PC-3 (cell line): Measurements from ENCODE around the gene APBB2. TPM values are rescaled to one million over a fixed set of nuclear protein-coding genes. Genes with fewer than 3 reads are reported as not detected.

Source experiments
- ATAC-seq: fragments of 200-7000 bp; cut with Tn5 transposase; 2 replicates; pipeline ENCODE4 v1.9.1; 2020; ENCODE audit warnings: mild to moderate bottlenecking, moderate library complexity
- BruUV-seq: library from RNA; stranded (reverse); fragments of 400-500 nt; replicated peaks from 2 replicates; lab custom pipeline; 2021; lab: Mats Ljungman, UMichigan
- CTCF ChIA-PET: fragments of 300-600 bp; sonication (Branson Sonifier 250); formaldehyde crosslinking; loops from one replicate; lab custom pipeline; 2022; ENCODE audit warnings: antibody characterized with exemption; lab: Charles Lee
- POLR2A ChIA-PET: fragments of 300-600 bp; sonication (Branson Sonifier 250); formaldehyde crosslinking; loops from one replicate; lab custom pipeline; 2022; ENCODE audit warnings: antibody characterized with exemption; ENCODE audit not compliant: unreplicated experiment; lab: Charles Lee
- DNase-seq: peaks from one replicate; pipeline ENCODE4 v3.0.0-alpha.2; 2015
- H2AFZ ChIP-seq: fragments of 300-600 bp; sonication (generic); 2 replicates; pipeline ENCODE4 v1.6.0; 2016; ENCODE audit warnings: antibody characterized with exemption, low read length
- H3F3A ChIP-seq: fragments of 300-600 bp; sonication (generic); one replicate; pipeline ENCODE4 v1.6.0; 2017; ENCODE audit warnings: antibody characterized with exemption, low read length, control low read depth, mild to moderate bottlenecking; ENCODE audit not compliant: unreplicated experiment
- H3K27ac ChIP-seq: fragments of 300-600 bp; sonication (generic); 2 replicates; pipeline ENCODE4 v1.5.1; 2016; ENCODE audit warnings: mild to moderate bottlenecking, low read length
- H3K27me3 ChIP-seq: fragments of 300-600 bp; sonication (generic); 2 replicates; pipeline ENCODE4 v1.6.1; 2016; ENCODE audit warnings: low read length, mixed read lengths
- H3K36me3 ChIP-seq: fragments of 300-600 bp; sonication (generic); 2 replicates; pipeline ENCODE4 v1.6.1; 2016; ENCODE audit warnings: low read depth, mixed run types, low read length, mixed read lengths
- H3K4me1 ChIP-seq: fragments of 300-600 bp; sonication (generic); 2 replicates; pipeline ENCODE4 v1.5.1; 2016; ENCODE audit warnings: low read length; ENCODE audit not compliant: insufficient read depth
- H3K4me2 ChIP-seq: fragments of 300-600 bp; sonication (generic); 2 replicates; pipeline ENCODE4 v1.6.0; 2016; ENCODE audit warnings: low read length
- H3K4me3 ChIP-seq: fragments of 300-600 bp; sonication (generic); 2 replicates; pipeline ENCODE4 v1.5.1; 2016; ENCODE audit warnings: mild to moderate bottlenecking, low read length, mixed read lengths
- H3K79me2 ChIP-seq: fragments of 300-600 bp; sonication (generic); 2 replicates; pipeline ENCODE4 v1.6.1; 2017; ENCODE audit warnings: low read length, mixed read lengths
- H3K9ac ChIP-seq: fragments of 300-600 bp; sonication (generic); 2 replicates; pipeline ENCODE4 v1.6.0; 2016; ENCODE audit warnings: mild to moderate bottlenecking, low read length
- H3K9me2 ChIP-seq: fragments of 300-600 bp; sonication (generic); replicated peaks from 2 replicates; pipeline ENCODE4 v1.6.1; 2016; ENCODE audit warnings: mixed run types, low read length, mixed read lengths
- H3K9me3 ChIP-seq: fragments of 300-600 bp; sonication (generic); 2 replicates; pipeline ENCODE4 v1.6.1; 2016; ENCODE audit warnings: low read length, mixed read lengths
- H4K20me1 ChIP-seq: fragments of 300-600 bp; sonication (generic); 2 replicates; pipeline ENCODE4 v1.6.1; 2016; ENCODE audit warnings: low read length, mixed read lengths
- EZH2 ChIP-seq: fragments of 300-600 bp; sonication (generic); IDR thresholded peaks from one replicate; pipeline ENCODE4 v1.6.1; 2017; ENCODE audit warnings: antibody characterized with exemption, mild to moderate bottlenecking, low read length; ENCODE audit not compliant: unreplicated experiment
- EZH2phosphoT487 ChIP-seq: fragments of 300-600 bp; sonication (generic); IDR thresholded peaks from 2 replicates; pipeline ENCODE4 v1.6.1; 2018; ENCODE audit warnings: mild to moderate bottlenecking, antibody characterized with exemption, low read length, borderline replicate concordance
- intact Hi-C: fragments of 100-400 bp; cut with micrococcal nuclease; formaldehyde crosslinking; loops from 2 replicates; pipeline ENCODE4 v1.9.0; 2023
- total RNA-seq: library from RNA; depleted of rRNA; stranded (reverse); fragments of >200 nt; gene quantifications from 2 replicates; pipeline ENCODE4 v1.2.3, GENCODE V29; 2014
- TF ChIP-seq, protein P1 (sequence below): fragments of 300-600 bp; sonication (generic); conservative IDR thresholded peaks from 2 replicates; pipeline ENCODE4 v1.5.1; 2017; ENCODE audit warnings: antibody characterized with exemption, low read depth, mild to moderate bottlenecking, low read length

The APBB2 gene
- total RNA-seq, 1 experiment from 2014 or later, result 24.7 TPM

DNA sequence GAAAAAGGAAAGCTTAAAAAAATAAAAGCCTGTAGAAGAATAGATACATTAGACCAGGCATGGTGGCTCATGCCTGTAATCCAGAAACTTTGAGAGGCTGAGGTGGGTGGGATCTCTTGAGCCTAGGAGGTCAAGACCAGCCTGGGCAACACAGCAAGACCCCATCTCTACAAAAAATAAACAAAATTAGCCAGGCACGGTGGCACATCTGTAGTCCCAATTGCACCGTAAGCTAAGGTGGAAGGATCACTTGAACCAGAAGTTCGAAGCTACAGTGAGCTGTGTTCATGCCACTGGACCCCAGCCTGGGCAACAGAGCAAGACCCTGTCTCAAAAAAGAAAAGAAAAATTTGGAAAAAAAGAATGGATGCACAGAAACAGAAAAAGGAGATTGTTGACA is 149.4 kb downstream of the APBB2 start:
- no peaks in the 10 kb centered on the region for H3K9me3 ChIP-seq
- no peak overlapping the region for H3K4me2 ChIP-seq
- no peak for DNase-seq
- H3K9me2 ChIP-seq, result no peaks in the 10 kb centered on the region
- no peaks in the 10 kb centered on the region for H3K79me2 ChIP-seq
- POLR2A ChIA-PET, result no interaction called here
- H4K20me1 ChIP-seq, result no peaks in the 10 kb centered on the region
- no peak for TF ChIP-seq EZH2phosphoT487
- TF ChIP-seq, protein P1, sequence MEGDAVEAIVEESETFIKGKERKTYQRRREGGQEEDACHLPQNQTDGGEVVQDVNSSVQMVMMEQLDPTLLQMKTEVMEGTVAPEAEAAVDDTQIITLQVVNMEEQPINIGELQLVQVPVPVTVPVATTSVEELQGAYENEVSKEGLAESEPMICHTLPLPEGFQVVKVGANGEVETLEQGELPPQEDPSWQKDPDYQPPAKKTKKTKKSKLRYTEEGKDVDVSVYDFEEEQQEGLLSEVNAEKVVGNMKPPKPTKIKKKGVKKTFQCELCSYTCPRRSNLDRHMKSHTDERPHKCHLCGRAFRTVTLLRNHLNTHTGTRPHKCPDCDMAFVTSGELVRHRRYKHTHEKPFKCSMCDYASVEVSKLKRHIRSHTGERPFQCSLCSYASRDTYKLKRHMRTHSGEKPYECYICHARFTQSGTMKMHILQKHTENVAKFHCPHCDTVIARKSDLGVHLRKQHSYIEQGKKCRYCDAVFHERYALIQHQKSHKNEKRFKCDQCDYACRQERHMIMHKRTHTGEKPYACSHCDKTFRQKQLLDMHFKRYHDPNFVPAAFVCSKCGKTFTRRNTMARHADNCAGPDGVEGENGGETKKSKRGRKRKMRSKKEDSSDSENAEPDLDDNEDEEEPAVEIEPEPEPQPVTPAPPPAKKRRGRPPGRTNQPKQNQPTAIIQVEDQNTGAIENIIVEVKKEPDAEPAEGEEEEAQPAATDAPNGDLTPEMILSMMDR, result no peak
- no peak for TF ChIP-seq EZH2
- CTCF ChIA-PET, result no interaction called here
- H3K27ac ChIP-seq, result no peak overlapping the region
- H3K36me3 ChIP-seq, result no peaks in the 10 kb centered on the region
- H3K27me3 ChIP-seq, result no peaks in the 10 kb centered on the region
- no peak overlapping the region for H3K4me3 ChIP-seq
- H3K9ac ChIP-seq, result no peak overlapping the region
- no TSS peak for BruUV-seq
- no peaks in the 10 kb centered on the region for H3F3A ChIP-seq
- no peak for ATAC-seq
- no peak overlapping the region for H2AFZ ChIP-seq
- H3K4me1 ChIP-seq, result no peaks in the 10 kb centered on the region
- intact Hi-C loops, result no loop called here

DNA sequence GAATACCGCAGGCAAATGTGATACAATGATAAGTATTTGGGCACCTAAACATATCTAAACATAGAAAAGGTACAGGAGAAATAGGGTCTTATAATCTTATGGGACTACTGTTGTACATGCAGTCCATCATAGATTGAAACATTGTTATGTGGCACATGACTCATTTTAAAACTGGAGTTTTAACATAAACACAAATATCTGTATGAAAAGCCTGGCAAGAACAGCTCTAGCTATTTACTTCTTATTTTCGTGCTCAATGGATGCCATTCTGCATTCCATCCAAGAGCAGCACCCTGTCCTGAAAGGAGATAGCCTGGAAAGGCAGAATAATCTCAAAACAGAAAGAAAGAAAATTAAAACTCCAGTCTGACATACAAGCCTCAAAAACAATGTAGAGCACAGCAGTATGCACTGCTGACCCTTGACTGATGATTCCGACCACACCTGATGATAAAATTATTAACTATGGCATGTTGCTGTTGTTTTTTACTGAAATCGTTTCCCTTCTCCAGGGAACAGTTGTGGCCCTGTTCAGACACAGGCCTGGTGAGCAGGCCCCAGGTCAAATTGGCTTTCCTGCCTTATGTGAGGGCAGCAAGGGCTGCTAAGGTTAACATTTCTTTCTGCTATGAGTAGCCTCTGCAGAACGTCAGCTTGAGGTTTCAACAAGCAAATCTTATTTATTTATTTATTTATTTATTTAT is 152.7 kb downstream of the APBB2 start:
- no peaks in the 10 kb centered on the region for H3K79me2 ChIP-seq
- H4K20me1 ChIP-seq, result no peaks in the 10 kb centered on the region
- no peak overlapping the region for H3K4me3 ChIP-seq
- H3K9me3 ChIP-seq, result no peaks in the 10 kb centered on the region
- no peaks in the 10 kb centered on the region for H3K9me2 ChIP-seq
- CTCF ChIA-PET, result no interaction called here
- no peak overlapping the region for H2AFZ ChIP-seq
- BruUV-seq, result no TSS peak
- ATAC-seq, result no peak
- H3K27ac ChIP-seq, result no peak overlapping the region
- no peaks in the 10 kb centered on the region for H3F3A ChIP-seq
- intact Hi-C loops, result no loop called here
- DNase-seq, result no peak
- no peaks in the 10 kb centered on the region for H3K4me1 ChIP-seq
- H3K9ac ChIP-seq, result no peak overlapping the region
- no peaks in the 10 kb centered on the region for H3K27me3 ChIP-seq
- TF ChIP-seq EZH2 (no peak), EZH2phosphoT487 (no peak)
- TF ChIP-seq, protein P1, result no peak
- no peak overlapping the region for H3K4me2 ChIP-seq
- H3K36me3 ChIP-seq, result no peaks in the 10 kb centered on the region
- POLR2A ChIA-PET, result no interaction called here
